Neural cell (in vitro differentiated cells): ENCODE measurements around the gene FFAR3. TPM values are rescaled to one million over a fixed set of nuclear protein-coding genes. Genes with fewer than 3 reads are reported as not detected.
"Not testable (repeated sequence)": the region's sequence is repeated elsewhere in the genome, so short reads cannot be mapped to it uniquely, and the experiment has no call there.

Experiments used
- H2AFZ ChIP-seq: fragments of 200-600, 300-800 bp; sonication (generic), shearing (Covaris generic); 2 replicates; pipeline ENCODE4 v1.6.0; 2014; ENCODE audit warnings: low read depth, mild to moderate bottlenecking, antibody characterized with exemption, low read length, moderate library complexity
- H3F3A ChIP-seq: fragments of 200-600 bp; shearing (Covaris generic); 2 replicates; pipeline ENCODE4 v1.6.1; 2016; ENCODE audit warnings: mild to moderate bottlenecking, moderate library complexity, mixed read lengths, antibody characterized with exemption, low read length; ENCODE audit not compliant: insufficient read depth, poor library complexity, severe bottlenecking
- H3K27ac ChIP-seq: fragments of 200-600, 300-800 bp; sonication (generic), shearing (Covaris generic); 2 replicates; pipeline ENCODE4 v1.5.1; 2014; ENCODE audit warnings: mild to moderate bottlenecking, low read length, moderate library complexity
- H3K27me3 ChIP-seq: fragments of 300-800, 200-600 bp; sonication (generic), shearing (Covaris generic); 2 replicates; pipeline ENCODE4 v1.6.0; 2014; ENCODE audit warnings: mild to moderate bottlenecking, low read depth, low read length, moderate library complexity; ENCODE audit not compliant: insufficient read depth
- H3K36me3 ChIP-seq: fragments of 300-800, 200-600 bp; sonication (generic), shearing (Covaris generic); 2 replicates; pipeline ENCODE4 v1.5.1; 2014; ENCODE audit warnings: mild to moderate bottlenecking, antibody characterized with exemption, low read length, moderate library complexity; ENCODE audit not compliant: insufficient read depth
- H3K4me2 ChIP-seq: fragments of 300-800, 200-600 bp; sonication (generic), shearing (Covaris generic); 2 replicates; pipeline ENCODE4 v1.6.0; 2014; ENCODE audit warnings: mild to moderate bottlenecking, low read length
- H3K4me3 ChIP-seq: fragments of 300-800, 200-600 bp; sonication (generic), shearing (Covaris generic); 2 replicates; pipeline ENCODE4 v1.5.1; 2014; ENCODE audit warnings: mild to moderate bottlenecking, low read length, moderate library complexity
- H3K79me2 ChIP-seq: fragments of 200-600 bp; shearing (Covaris generic); replicated peaks from 2 replicates; pipeline ENCODE4 v1.6.0; 2014; ENCODE audit warnings: mild to moderate bottlenecking, low read length, moderate library complexity; ENCODE audit not compliant: insufficient read depth
- H3K9ac ChIP-seq: fragments of 300-800, 200-600 bp; sonication (generic), shearing (Covaris generic); 2 replicates; pipeline ENCODE4 v1.6.1; 2016; ENCODE audit warnings: mild to moderate bottlenecking, low read length, mixed read lengths
- H3K9me2 ChIP-seq: fragments of 200-600 bp; shearing (Covaris generic); 2 replicates; pipeline ENCODE4 v1.6.1; 2016; ENCODE audit warnings: mild to moderate bottlenecking, low read length, mixed read lengths; ENCODE audit not compliant: insufficient read depth
- H3K9me3 ChIP-seq: fragments of 200-600, 300-800 bp; sonication (generic), shearing (Covaris generic); 2 replicates; pipeline ENCODE4 v1.6.1; 2016; ENCODE audit warnings: mild to moderate bottlenecking, mixed run types, low read length, moderate library complexity, mixed read lengths
- H4K20me1 ChIP-seq: fragments of 200-600 bp; shearing (Covaris generic); 2 replicates; pipeline ENCODE4 v1.6.1; 2016; ENCODE audit warnings: mild to moderate bottlenecking, mixed run types; ENCODE audit not compliant: insufficient read depth
- EP300 ChIP-seq: fragments of 450-650 bp; conservative IDR thresholded peaks from 2 replicates; pipeline ENCODE4 v1.6.1; 2014; ENCODE audit warnings: antibody characterized with exemption, mild to moderate bottlenecking, moderate library complexity; ENCODE audit not compliant: poor library complexity, severe bottlenecking
- EZH2 ChIP-seq: fragments of 200-600, 300-800 bp; shearing (Covaris generic), sonication (generic); IDR thresholded peaks from 2 replicates; pipeline ENCODE4 v1.6.1; 2014; ENCODE audit warnings: antibody characterized with exemption, low read length, borderline replicate concordance, mild to moderate bottlenecking; ENCODE audit not compliant: insufficient read depth, poor library complexity, severe bottlenecking
- MXI1 ChIP-seq: fragments of 450-650 bp; conservative IDR thresholded peaks from 2 replicates; pipeline ENCODE4 v1.6.1; 2014; ENCODE audit warnings: antibody characterized with exemption, mild to moderate bottlenecking; ENCODE audit not compliant: poor library complexity, severe bottlenecking
- POLR2AphosphoS5 ChIP-seq: IDR thresholded peaks from 2 replicates; pipeline ENCODE4 v1.6.1; 2012
- RAD21 ChIP-seq: fragments of 450-650 bp; conservative IDR thresholded peaks from 2 replicates; pipeline ENCODE4 v1.6.1; 2014; ENCODE audit warnings: antibody characterized with exemption, mild to moderate bottlenecking, moderate library complexity
- SMC3 ChIP-seq: fragments of 450-650 bp; conservative IDR thresholded peaks from 2 replicates; pipeline ENCODE4 v1.6.1; 2014; ENCODE audit warnings: antibody characterized with exemption, mild to moderate bottlenecking, moderate library complexity; ENCODE audit not compliant: poor library complexity
- TAF1 ChIP-seq: IDR thresholded peaks from 2 replicates; pipeline ENCODE4 v1.6.1; 2012; ENCODE audit warnings: low read depth
- polyA plus RNA-seq: library from polyadenylated mRNA; depleted of rRNA; stranded (reverse); fragments of >200 nt; gene quantifications from 2 replicates; pipeline ENCODE4 v1.2.3, GENCODE V29; 2014
- TF ChIP-seq, protein P1 (sequence below): fragments of 450-650 bp; IDR thresholded peaks from 2 replicates; pipeline ENCODE4 v1.5.1; 2014; ENCODE audit warnings: antibody characterized with exemption, mild to moderate bottlenecking, moderate library complexity; ENCODE audit not compliant: poor library complexity, severe bottlenecking
- TF ChIP-seq, protein P2 (sequence below): IDR thresholded peaks from 2 replicates; pipeline ENCODE4 v1.6.1; 2012; ENCODE audit warnings: borderline replicate concordance

The FFAR3 gene
- polyA plus RNA-seq, 1 donor from 2014 or later = not detected

DNA sequence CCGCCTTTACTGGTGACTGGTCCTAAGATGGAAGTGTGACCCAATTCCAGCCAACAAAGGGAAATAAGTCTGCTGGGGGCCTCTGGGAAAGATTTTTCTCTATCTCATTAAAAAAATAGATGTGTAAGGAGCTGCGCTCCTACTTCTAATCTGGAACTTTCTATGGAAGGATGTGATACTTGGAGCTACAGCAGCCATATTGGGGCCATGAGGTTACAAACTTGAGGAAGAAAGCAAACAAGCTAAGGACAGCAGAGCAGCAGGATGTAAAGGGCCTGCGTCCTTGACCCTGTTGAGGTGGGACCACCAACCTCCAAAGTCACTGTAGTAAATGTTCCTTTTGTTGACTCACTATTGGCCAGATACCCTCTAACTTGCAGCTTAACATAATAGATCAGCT, 20.1 kb downstream of the FFAR3 start:
- no peak overlapping the region for H3K27ac ChIP-seq
- no peaks in the 10 kb centered on the region for H3F3A ChIP-seq
- H3K27me3 ChIP-seq = no peaks in the 10 kb centered on the region
- no peaks in the 10 kb centered on the region for H3K9me2 ChIP-seq
- no peaks in the 10 kb centered on the region for H3K9me3 ChIP-seq
- no peaks in the 10 kb centered on the region for H3K79me2 ChIP-seq
- no peak overlapping the region for H2AFZ ChIP-seq
- H3K4me3 ChIP-seq = no peak overlapping the region
- no peak overlapping the region for H3K4me2 ChIP-seq
- H3K9ac ChIP-seq = no peak overlapping the region
- TF ChIP-seq, protein P1, sequence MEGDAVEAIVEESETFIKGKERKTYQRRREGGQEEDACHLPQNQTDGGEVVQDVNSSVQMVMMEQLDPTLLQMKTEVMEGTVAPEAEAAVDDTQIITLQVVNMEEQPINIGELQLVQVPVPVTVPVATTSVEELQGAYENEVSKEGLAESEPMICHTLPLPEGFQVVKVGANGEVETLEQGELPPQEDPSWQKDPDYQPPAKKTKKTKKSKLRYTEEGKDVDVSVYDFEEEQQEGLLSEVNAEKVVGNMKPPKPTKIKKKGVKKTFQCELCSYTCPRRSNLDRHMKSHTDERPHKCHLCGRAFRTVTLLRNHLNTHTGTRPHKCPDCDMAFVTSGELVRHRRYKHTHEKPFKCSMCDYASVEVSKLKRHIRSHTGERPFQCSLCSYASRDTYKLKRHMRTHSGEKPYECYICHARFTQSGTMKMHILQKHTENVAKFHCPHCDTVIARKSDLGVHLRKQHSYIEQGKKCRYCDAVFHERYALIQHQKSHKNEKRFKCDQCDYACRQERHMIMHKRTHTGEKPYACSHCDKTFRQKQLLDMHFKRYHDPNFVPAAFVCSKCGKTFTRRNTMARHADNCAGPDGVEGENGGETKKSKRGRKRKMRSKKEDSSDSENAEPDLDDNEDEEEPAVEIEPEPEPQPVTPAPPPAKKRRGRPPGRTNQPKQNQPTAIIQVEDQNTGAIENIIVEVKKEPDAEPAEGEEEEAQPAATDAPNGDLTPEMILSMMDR = no peak
- TF ChIP-seq EZH2 (no peak), TAF1 (no peak), SMC3 (no peak), EP300 (no peak), RAD21 (no peak), POLR2AphosphoS5 (no peak), MXI1 (no peak)
- TF ChIP-seq, protein P2, sequence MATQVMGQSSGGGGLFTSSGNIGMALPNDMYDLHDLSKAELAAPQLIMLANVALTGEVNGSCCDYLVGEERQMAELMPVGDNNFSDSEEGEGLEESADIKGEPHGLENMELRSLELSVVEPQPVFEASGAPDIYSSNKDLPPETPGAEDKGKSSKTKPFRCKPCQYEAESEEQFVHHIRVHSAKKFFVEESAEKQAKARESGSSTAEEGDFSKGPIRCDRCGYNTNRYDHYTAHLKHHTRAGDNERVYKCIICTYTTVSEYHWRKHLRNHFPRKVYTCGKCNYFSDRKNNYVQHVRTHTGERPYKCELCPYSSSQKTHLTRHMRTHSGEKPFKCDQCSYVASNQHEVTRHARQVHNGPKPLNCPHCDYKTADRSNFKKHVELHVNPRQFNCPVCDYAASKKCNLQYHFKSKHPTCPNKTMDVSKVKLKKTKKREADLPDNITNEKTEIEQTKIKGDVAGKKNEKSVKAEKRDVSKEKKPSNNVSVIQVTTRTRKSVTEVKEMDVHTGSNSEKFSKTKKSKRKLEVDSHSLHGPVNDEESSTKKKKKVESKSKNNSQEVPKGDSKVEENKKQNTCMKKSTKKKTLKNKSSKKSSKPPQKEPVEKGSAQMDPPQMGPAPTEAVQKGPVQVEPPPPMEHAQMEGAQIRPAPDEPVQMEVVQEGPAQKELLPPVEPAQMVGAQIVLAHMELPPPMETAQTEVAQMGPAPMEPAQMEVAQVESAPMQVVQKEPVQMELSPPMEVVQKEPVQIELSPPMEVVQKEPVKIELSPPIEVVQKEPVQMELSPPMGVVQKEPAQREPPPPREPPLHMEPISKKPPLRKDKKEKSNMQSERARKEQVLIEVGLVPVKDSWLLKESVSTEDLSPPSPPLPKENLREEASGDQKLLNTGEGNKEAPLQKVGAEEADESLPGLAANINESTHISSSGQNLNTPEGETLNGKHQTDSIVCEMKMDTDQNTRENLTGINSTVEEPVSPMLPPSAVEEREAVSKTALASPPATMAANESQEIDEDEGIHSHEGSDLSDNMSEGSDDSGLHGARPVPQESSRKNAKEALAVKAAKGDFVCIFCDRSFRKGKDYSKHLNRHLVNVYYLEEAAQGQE = no peak
- no peaks in the 10 kb centered on the region for H3K36me3 ChIP-seq
- no peaks in the 10 kb centered on the region for H4K20me1 ChIP-seq

DNA sequence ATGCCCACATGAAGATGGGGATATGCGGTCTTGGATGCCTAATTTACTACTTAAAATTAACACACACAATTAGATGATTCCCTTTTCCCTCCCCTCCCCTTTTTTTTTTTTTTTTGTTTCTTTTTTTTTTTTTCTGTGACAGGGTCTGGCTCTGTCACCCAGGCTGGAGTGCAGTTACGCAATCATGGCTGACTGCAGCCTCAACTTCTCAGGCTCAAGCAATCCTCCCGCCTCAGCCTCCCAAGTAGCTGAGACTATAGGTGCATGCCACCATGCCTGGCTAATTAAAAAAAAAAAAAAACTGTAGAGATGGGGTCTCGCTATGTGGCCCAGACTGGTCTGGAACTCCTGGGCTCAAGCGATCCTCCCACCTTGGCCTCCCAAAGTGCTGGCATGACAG, 21.3 kb downstream of the FFAR3 start:
- not testable (repeated sequence) for H3F3A ChIP-seq, H3K9ac ChIP-seq, H3K79me2 ChIP-seq, H3K36me3 ChIP-seq, H3K4me2 ChIP-seq, H3K27ac ChIP-seq, H3K9me3 ChIP-seq, H3K4me3 ChIP-seq, H2AFZ ChIP-seq, H3K27me3 ChIP-seq, H4K20me1 ChIP-seq, H3K9me2 ChIP-seq

DNA sequence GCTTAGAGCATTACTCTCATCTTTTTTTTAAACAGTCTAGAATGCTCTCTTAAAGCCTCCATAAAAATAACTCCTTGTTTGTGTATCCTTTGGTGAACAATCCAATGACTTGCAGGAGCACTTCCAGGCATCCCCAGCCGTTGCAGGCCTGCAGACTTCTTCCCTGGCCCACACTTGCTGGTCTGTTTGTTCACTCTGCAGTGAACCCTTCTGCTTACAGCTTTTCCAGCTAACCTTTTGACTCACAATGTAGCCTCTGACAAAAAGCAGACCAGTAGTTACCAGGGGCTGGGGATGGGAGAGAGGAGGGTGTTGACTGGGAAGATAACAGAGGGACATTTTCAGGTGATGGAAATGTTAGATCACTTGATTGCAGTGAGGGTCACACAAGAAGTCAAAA, 21.7 kb downstream of the FFAR3 start:
- no peaks in the 10 kb centered on the region for H3K9me3 ChIP-seq
- no peaks in the 10 kb centered on the region for H3K36me3 ChIP-seq
- no peak overlapping the region for H2AFZ ChIP-seq
- H3K4me3 ChIP-seq = no peak overlapping the region
- H4K20me1 ChIP-seq = no peaks in the 10 kb centered on the region
- H3K9me2 ChIP-seq = no peaks in the 10 kb centered on the region
- H3K4me2 ChIP-seq = no peak overlapping the region
- no peaks in the 10 kb centered on the region for H3K79me2 ChIP-seq
- H3F3A ChIP-seq = no peaks in the 10 kb centered on the region
- no peak overlapping the region for H3K27ac ChIP-seq
- TF ChIP-seq SMC3 = no peak
- H3K27me3 ChIP-seq = no peaks in the 10 kb centered on the region
- no peak overlapping the region for H3K9ac ChIP-seq
